Vagina (tissue), 2 donors: ENCODE measurements around the gene LRRC27. TPM values are rescaled to one million over a fixed set of nuclear protein-coding genes. Genes with fewer than 3 reads are reported as not detected.

Experiments used
- DNase-seq, 2 donors: peaks; one replicate each; pipeline ENCODE4 v3.0.0-alpha.2; 2017; ENCODE audit errors: extremely low spot score in 2 of 2
- H3K27ac ChIP-seq: fragments of 200-600 bp; sonication (generic); one replicate; pipeline ENCODE4 v1.5.1; 2019
- H3K27me3 ChIP-seq: fragments of 200-600 bp; sonication (generic); one replicate; pipeline ENCODE4 v1.5.1; 2019
- H3K36me3 ChIP-seq, 2 donors: fragments of 200-600 bp; sonication (generic); one replicate each; pipeline ENCODE4 v1.5.1; 2017 to 2019
- H3K4me1 ChIP-seq: fragments of 200-600 bp; sonication (generic); one replicate; pipeline ENCODE4 v1.5.1; 2019
- H3K4me3 ChIP-seq, 2 donors: fragments of 200-600 bp; sonication (generic); 1 replicate in 1 of 2; 2 replicates in 1 of 2; pipeline ENCODE4 v1.5.1; 2016 to 2019
- H3K9me3 ChIP-seq: fragments of 200-600 bp; sonication (generic); one replicate; pipeline ENCODE4 v1.5.1; 2019
- CTCF ChIP-seq, 3 experiments: fragments of 450-650 bp in 2 of 3; fragments of 200-600 bp in 1 of 3; sonication (generic) in 1 of 3; IDR thresholded peaks; one replicate each; pipeline ENCODE4 v1.5.1; 2017 to 2019; ENCODE audit warnings: antibody characterized with exemption in 3 of 3, mild to moderate bottlenecking in 2 of 3, moderate library complexity in 2 of 3
- POLR2A ChIP-seq, 2 donors: fragments of 450-650 bp; IDR thresholded peaks; one replicate each; pipeline ENCODE4 v1.6.1; 2017; ENCODE audit warnings: antibody characterized with exemption in 2 of 2, mild to moderate bottlenecking in 2 of 2, moderate library complexity in 2 of 2
- POLR2AphosphoS5 ChIP-seq, 2 donors: sonication (generic); formaldehyde crosslinking; IDR thresholded peaks; one replicate each; pipeline ENCODE4 v1.9.0; 2017; ENCODE audit warnings: antibody characterized with exemption in 2 of 2, mild to moderate bottlenecking in 2 of 2, low read depth in 1 of 2; ENCODE audit not compliant: insufficient read depth in 1 of 2
- intact Hi-C: fragments of 100-400 bp; cut with DNase I; formaldehyde crosslinking; loops from one replicate; pipeline ENCODE4 v1.15.1; 2023
- total RNA-seq: library from RNA; depleted of rRNA; stranded (reverse); fragments of >200 nt; gene quantifications from one replicate; pipeline ENCODE4 v1.2.3, GENCODE V29; 2016

Gene LRRC27
- total RNA-seq, 1 donor from 2014 or later = 4.9 TPM

GRCh38 chr10:132298038-132298881, 33.7 kb upstream of the LRRC27 start:
- Histone ChIP-seq H3K27me3 (no peaks in the 10 kb centered on the region), H3K27ac (no peak overlapping the region), H3K36me3 (no peaks in the 10 kb centered on the region), H3K4me1 (no peaks in the 10 kb centered on the region), H3K9me3 (no peaks in the 10 kb centered on the region), H3K4me3 (no peak overlapping the region)
- DNase-seq = no peak
- TF ChIP-seq POLR2A (IDR thresholded peaks at IDR 0.05) = no peak
- TF ChIP-seq CTCF (IDR thresholded peaks at IDR 0.05) = no peak
- no peak for TF ChIP-seq POLR2AphosphoS5 (IDR thresholded peaks at IDR 0.05; ENCODE audit: insufficient read depth in 1 of 2, low read depth in 1 of 2)
- intact Hi-C loops = no loop called here

- H3K4me1 ChIP-seq = no peaks in the 10 kb centered on the region
- TF ChIP-seq POLR2A (IDR thresholded peaks at IDR 0.05) = no peak
- no peak for TF ChIP-seq POLR2AphosphoS5 (IDR thresholded peaks at IDR 0.05; ENCODE audit: insufficient read depth in 1 of 2, low read depth in 1 of 2)
- no peak for TF ChIP-seq CTCF (IDR thresholded peaks at IDR 0.05)
- H3K4me3 ChIP-seq = no peak overlapping the region
- intact Hi-C loops = no loop called here
- H3K27ac ChIP-seq = no peak overlapping the region
- no peaks in the 10 kb centered on the region for H3K36me3 ChIP-seq
- no peaks in the 10 kb centered on the region for H3K27me3 ChIP-seq
- H3K9me3 ChIP-seq = no peaks in the 10 kb centered on the region
- no peak for DNase-seq
Observed at GRCh38 chr10:132299371-132300336, 32.3 kb upstream of the LRRC27 start.

- H3K4me1 ChIP-seq = no peaks in the 10 kb centered on the region
- DNase-seq = no peak
- no peaks in the 10 kb centered on the region for H3K36me3 ChIP-seq
- H3K27ac ChIP-seq = no peak overlapping the region
- no peak overlapping the region for H3K4me3 ChIP-seq
- TF ChIP-seq POLR2AphosphoS5 (IDR thresholded peaks at IDR 0.05; ENCODE audit: insufficient read depth in 1 of 2, low read depth in 1 of 2) (no peak), CTCF (IDR thresholded peaks at IDR 0.05) (no peak), POLR2A (IDR thresholded peaks at IDR 0.05) (no peak)
- intact Hi-C loops = no loop called here
- no peaks in the 10 kb centered on the region for H3K9me3 ChIP-seq
- no peaks in the 10 kb centered on the region for H3K27me3 ChIP-seq
Observed at GRCh38 chr10:132300582-132300981, 31.4 kb upstream of the LRRC27 start.

- TF ChIP-seq CTCF (IDR thresholded peaks at IDR 0.05) (no peak), POLR2AphosphoS5 (IDR thresholded peaks at IDR 0.05; ENCODE audit: insufficient read depth in 1 of 2, low read depth in 1 of 2) (no peak), POLR2A (IDR thresholded peaks at IDR 0.05) (no peak)
- H3K4me1 ChIP-seq = peaks cover 2% of the 10 kb centered on the region
- H3K4me3 ChIP-seq = no peak overlapping the region
- intact Hi-C loops = no loop called here
- no peak for DNase-seq
- H3K27ac ChIP-seq = no peak overlapping the region
- no peaks in the 10 kb centered on the region for H3K36me3 ChIP-seq
- no peaks in the 10 kb centered on the region for H3K27me3 ChIP-seq
- no peaks in the 10 kb centered on the region for H3K9me3 ChIP-seq
Observed at GRCh38 chr10:132301371-132302330, 30.3 kb upstream of the LRRC27 start.
